Measurements from ENCODE around the gene HECTD4.
A peak's percentile ranks its signal among the peaks of the same experiment; 100 is the strongest.

The HECTD4 gene

DNA sequence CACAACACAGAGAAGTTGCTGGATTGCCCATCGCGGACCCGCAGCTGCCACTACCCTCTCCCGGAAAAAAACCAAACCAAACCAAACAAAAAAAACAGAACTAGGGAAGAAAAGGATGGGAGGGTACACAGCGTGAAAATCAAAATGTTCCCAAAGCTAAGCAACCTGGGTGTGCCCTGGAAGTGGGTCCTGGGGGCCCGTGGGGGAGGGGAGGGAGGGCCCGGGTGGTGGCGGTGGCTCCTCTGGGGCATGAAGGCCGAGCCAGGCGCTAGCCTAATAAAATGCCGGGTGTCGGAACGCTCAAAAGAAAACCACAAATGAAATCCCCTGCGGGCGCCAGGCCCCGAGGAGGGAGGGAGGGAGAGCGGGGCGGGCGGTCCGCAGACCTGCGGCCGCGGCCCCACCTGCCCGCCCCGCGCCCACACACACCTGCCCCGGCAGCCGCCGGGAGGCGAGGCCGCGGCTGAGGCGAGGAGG, 787 bp downstream of the HECTD4 start:
- TF ChIP-seq, protein P1, sequence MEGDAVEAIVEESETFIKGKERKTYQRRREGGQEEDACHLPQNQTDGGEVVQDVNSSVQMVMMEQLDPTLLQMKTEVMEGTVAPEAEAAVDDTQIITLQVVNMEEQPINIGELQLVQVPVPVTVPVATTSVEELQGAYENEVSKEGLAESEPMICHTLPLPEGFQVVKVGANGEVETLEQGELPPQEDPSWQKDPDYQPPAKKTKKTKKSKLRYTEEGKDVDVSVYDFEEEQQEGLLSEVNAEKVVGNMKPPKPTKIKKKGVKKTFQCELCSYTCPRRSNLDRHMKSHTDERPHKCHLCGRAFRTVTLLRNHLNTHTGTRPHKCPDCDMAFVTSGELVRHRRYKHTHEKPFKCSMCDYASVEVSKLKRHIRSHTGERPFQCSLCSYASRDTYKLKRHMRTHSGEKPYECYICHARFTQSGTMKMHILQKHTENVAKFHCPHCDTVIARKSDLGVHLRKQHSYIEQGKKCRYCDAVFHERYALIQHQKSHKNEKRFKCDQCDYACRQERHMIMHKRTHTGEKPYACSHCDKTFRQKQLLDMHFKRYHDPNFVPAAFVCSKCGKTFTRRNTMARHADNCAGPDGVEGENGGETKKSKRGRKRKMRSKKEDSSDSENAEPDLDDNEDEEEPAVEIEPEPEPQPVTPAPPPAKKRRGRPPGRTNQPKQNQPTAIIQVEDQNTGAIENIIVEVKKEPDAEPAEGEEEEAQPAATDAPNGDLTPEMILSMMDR (IDR thresholded peaks at IDR 0.05; ENCODE audit: low read depth, low read length, missing control alignments): no peak
- H3K4me3 ChIP-seq (replicated peaks; ENCODE audit: low read depth, low read length): peak overlapping the region; percentile 53
- no peak for DNase-seq (ENCODE audit: extremely low read depth, low read depth)

DNA sequence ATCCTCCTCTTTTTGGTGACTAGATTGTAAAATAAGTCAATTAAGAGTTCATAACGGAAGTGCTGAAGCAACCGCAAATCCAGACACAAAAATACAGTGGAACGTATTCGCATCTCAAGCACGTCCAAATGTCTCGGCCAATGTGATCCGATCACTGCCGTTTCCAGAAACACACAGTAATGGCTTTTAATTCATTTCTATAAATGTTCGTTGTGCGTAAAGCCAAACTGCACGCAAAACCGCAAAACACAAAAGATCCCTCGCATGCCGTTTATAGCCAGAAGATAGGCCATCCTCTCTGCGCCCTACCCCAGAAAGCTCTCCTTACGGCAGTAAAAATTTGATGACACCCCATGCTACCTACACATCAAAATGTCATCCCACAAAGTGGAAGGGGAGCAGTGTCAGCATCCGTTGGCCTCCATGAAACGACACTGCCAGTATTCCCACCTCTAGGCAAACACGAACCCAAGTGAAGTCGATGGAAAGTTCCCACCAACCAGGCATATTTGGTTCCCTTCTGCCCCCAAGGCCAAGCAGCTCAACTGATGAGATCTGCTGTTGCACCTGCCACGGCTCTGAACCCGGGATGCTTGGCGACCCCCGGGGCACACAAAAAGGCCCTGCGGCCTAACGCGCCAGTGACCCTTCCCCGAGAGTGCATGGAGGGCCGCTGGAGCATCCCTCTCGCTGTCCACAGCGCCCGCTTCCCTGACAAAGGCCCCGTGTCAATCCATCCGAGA, 1.4 kb downstream of the HECTD4 start:
- DNase-seq (ENCODE audit: extremely low read depth, low read depth): no peak
- TF ChIP-seq, protein P1 (IDR thresholded peaks at IDR 0.05; ENCODE audit: low read depth, low read length, missing control alignments): no peak
- H3K4me3 ChIP-seq (replicated peaks; ENCODE audit: low read depth, low read length): peak overlapping the region; percentile 53

DNA sequence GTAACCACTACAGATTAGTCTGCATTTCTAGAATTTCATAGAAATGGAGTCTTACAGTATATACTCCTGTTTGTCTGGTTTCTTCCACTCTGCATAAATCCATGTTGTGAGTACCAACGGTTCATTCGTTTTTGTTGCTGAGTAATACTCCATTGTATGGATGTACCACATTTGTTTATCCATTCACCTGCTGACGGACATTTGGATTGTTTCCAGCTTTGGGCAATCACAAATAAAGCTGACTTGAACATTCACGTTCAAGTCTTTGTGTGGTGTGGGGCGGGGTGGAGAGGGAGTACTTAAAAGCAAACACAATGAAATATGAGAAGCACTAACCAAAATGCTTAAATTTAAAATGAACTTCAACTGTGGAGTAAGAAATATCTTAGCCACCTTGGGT, 7.1 kb downstream of the HECTD4 start:
- TF ChIP-seq, protein P1 (IDR thresholded peaks at IDR 0.05; ENCODE audit: low read depth, low read length, missing control alignments): no peak
- DNase-seq (ENCODE audit: extremely low read depth, low read depth): no peak

DNA sequence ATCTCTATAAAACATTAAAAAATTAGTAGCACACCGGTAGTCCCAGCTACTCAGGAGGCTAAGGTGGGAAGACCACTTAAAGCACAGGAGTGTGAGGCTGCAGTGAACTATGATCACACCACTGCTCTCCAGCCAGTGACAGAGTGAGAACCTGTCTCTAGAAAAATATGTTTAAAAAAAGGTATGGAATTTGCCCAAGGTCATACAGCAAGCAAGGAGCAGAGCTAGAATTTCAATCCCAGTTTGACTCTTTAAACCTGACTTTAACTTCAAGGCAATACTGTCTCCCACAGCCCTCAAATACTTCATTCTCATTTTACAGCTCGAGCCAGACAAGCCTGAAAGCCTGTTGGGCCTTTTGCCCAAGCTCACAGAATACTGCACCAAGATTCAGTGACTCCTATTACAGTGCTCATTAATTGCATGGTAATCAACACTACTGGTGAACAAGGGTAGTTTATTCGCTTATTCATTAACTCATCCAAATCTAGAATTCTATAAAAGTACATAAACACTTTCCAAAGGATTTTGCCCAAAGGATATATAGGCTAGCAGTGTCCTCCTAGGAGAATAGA, 8.0 kb downstream of the HECTD4 start:
- no peak for DNase-seq (ENCODE audit: extremely low read depth, low read depth)
- TF ChIP-seq, protein P1 (IDR thresholded peaks at IDR 0.05; ENCODE audit: low read depth, low read length, missing control alignments): no peak
- H3K4me3 ChIP-seq (replicated peaks; ENCODE audit: low read depth, low read length): no peak overlapping the region

More for the DNA sequence above, 7.1 kb downstream of the HECTD4 start:
- no peak overlapping the region for H3K4me3 ChIP-seq (replicated peaks; ENCODE audit: low read depth, low read length)

DNA sequence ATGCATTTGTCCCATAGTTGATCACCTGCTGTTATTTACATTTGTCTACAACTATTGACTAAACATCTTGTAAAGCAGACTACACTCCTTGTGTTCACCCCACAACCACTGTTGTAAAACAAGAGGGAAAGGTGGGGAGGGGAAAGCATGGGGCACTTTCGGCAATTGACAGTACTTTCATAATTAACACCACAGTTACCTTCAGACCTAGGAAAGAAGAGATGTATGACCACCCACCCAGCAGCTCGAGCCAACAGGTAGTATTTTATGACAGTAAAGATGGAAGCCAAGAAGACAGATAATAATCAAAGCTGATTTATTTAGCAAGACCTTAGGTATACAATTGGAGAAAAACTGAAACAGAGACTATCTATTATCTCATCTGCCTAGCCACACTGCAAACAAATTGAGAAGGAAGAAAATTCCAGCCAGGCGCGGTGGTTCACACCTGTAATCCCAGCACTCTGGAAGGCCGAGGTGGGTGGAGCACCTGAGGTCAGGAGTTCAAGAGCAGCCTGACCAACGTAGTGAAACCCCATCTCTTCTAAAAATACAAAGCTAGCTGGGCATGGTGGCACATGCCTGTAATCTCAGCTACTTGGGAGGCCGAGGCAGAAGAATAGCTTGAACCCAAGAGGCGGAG, 11.2 kb downstream of the HECTD4 start:
- no peak overlapping the region for H3K4me3 ChIP-seq (replicated peaks; ENCODE audit: low read depth, low read length)
- TF ChIP-seq, protein P1 (IDR thresholded peaks at IDR 0.05; ENCODE audit: low read depth, low read length, missing control alignments): no peak
- no peak for DNase-seq (ENCODE audit: extremely low read depth, low read depth)

DNA sequence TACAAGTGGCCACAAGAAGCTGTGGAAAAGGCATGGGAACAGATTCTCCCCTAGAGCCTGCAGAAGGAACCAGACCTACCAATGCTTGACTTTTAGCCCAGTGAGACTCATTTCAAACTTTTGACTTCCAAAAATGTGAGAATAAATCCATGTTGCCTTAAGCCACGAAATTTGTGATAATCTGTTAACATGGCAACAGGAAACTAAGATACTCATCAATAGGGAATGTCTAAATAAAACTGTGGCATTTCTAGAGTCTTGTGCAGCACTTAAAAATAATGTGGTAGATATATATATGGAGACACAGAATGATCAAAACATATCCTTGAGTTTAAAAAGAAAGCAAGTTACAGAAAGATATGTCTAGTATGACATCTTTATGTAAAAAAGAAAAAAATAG, 12.0 kb downstream of the HECTD4 start:
- H3K4me3 ChIP-seq (replicated peaks; ENCODE audit: low read depth, low read length): no peak overlapping the region
- TF ChIP-seq, protein P1 (IDR thresholded peaks at IDR 0.05; ENCODE audit: low read depth, low read length, missing control alignments): no peak
- DNase-seq (ENCODE audit: extremely low read depth, low read depth): no peak

Data from HFF-Myc (cell line).